ENCODE data around the gene CACNB4.

DNA sequence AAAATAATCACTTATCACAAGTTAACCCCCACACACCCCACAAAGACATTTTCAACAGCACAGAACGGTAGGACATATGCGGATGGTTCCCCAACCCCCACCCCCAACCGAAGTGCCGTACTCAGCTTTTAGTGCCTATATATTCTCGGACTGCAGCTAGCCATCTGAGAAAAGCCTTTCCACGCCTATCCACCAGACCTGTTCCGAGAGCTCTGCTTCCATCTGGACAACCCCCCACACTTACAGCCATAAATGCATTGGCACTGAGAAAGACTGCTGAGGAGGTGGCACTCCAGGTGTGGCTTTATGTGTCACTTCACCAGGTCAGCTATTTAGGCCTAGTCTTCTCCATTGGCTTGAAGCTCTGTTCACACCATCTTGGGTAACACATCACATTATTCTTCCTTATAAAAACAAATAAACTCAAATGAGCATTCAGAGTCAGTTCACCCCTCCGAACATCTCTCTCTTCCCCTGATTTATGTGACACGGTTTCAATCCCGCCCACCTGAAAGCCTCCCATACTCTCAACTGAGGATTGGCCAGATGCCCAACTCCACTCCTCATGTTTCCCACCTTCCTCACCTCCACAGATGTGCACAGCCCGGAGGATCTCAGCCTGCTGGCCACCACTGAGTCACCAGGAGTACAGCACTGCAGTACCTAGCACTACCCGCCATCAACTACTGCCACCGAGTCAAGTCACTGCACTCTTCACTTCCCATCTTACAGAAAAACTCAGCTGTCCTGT lies 127.4 kb downstream of the CACNB4 start:
- TF ChIP-seq, protein P1, sequence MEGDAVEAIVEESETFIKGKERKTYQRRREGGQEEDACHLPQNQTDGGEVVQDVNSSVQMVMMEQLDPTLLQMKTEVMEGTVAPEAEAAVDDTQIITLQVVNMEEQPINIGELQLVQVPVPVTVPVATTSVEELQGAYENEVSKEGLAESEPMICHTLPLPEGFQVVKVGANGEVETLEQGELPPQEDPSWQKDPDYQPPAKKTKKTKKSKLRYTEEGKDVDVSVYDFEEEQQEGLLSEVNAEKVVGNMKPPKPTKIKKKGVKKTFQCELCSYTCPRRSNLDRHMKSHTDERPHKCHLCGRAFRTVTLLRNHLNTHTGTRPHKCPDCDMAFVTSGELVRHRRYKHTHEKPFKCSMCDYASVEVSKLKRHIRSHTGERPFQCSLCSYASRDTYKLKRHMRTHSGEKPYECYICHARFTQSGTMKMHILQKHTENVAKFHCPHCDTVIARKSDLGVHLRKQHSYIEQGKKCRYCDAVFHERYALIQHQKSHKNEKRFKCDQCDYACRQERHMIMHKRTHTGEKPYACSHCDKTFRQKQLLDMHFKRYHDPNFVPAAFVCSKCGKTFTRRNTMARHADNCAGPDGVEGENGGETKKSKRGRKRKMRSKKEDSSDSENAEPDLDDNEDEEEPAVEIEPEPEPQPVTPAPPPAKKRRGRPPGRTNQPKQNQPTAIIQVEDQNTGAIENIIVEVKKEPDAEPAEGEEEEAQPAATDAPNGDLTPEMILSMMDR (IDR thresholded peaks at IDR 0.05) = no peak
- TF ChIP-seq POLR2A (IDR thresholded peaks at IDR 0.05) = no peak
